ENCODE data around the gene FBLN1.

DNA sequence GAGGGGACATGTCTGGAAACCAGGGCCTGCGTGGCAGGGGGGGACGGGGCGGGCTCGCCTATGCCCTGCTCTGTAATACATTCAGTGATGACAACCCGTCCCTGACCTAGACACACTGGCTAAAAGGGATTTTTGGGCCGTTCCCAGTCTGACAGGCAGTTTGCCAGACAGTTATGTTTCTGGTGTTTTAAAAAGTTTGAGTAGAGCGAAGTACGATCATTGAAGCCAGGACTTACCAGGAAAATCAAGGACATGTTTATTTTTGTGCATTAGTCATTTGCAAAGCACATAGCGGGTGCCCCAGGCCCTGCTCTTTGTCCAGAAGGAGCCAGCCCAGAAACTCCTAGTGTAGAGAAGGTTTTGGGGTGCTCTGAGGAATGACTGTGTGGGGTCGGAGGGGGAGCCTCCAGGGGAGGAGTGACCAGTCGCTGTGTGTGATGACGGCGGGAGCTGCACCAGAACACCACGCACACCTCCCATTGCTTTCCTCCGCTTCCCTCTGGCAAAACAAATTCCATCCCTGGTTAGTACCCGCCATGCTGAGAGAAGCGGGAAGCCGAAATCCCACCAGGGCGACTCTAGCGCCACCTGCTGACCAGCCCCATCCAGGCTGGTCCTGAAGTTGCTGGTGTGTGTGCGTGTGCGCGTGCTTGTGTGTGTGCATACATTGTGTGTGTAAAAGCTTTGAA lies 50.8 kb downstream of the FBLN1 start:
- TF ChIP-seq GATA2 (IDR thresholded peaks at IDR 0.05; ENCODE audit: low read depth, low read length) (no peak), GATA3 (IDR thresholded peaks at IDR 0.05; ENCODE audit: low read depth, low read length) (no peak)

Data from SH-SY5Y (cell line).